ENCODE measurements around the gene SGSM2.

- TF ChIP-seq POLR2A (IDR thresholded peaks at IDR 0.05) (no peak), EP300 (IDR thresholded peaks at IDR 0.05) (no peak)
- TF ChIP-seq, protein P1, sequence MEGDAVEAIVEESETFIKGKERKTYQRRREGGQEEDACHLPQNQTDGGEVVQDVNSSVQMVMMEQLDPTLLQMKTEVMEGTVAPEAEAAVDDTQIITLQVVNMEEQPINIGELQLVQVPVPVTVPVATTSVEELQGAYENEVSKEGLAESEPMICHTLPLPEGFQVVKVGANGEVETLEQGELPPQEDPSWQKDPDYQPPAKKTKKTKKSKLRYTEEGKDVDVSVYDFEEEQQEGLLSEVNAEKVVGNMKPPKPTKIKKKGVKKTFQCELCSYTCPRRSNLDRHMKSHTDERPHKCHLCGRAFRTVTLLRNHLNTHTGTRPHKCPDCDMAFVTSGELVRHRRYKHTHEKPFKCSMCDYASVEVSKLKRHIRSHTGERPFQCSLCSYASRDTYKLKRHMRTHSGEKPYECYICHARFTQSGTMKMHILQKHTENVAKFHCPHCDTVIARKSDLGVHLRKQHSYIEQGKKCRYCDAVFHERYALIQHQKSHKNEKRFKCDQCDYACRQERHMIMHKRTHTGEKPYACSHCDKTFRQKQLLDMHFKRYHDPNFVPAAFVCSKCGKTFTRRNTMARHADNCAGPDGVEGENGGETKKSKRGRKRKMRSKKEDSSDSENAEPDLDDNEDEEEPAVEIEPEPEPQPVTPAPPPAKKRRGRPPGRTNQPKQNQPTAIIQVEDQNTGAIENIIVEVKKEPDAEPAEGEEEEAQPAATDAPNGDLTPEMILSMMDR (IDR thresholded peaks at IDR 0.05) = no peak
Observed at GRCh38 chr17:2344528-2344927, 7.2 kb downstream of the SGSM2 start.

Data from suprapubic skin (tissue), 3 donors.